ENCODE data around the gene RALGPS1.

Gene RALGPS1

DNA sequence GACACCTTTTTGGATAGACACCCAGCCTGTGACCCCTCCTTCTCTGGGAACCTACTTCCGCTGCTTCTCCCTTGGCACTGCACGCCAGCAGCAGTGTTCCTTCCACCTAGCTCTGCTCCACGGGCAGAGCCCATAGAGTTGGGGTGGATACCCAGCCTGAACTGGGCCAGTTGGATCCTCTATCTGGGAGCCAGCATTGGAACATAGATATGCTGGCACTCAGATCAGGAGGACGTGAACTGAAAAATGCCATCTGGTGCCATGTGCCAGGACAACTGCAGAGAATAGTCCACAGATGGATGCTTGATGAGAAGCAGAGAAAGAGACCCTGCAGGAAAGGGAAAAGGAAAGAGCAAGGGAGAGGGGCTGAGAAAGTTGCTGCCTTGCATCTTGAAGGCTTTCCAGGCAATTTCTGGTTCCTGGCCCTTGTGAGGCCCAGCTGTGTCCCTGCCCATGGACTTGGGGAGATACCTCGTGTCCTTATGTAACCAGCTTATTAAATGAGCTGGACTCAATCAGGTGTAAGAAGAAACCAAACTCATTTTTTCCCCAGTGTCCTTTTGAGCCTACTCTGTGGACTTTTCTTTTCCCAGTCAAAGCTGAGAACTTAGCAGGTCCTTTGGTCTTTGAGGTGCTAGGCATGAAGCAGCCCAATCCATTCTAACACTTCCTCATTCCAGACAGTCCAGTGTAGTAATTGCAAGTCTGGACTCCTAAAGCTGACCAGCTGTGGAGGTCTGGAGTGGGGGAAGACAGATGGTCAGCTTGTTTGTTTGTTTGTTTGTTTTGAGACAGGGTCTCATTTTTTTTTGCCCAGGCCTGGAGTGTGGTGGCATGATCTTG lies 168.8 kb downstream of the RALGPS1 start:
- no peak for DNase-seq

DNA sequence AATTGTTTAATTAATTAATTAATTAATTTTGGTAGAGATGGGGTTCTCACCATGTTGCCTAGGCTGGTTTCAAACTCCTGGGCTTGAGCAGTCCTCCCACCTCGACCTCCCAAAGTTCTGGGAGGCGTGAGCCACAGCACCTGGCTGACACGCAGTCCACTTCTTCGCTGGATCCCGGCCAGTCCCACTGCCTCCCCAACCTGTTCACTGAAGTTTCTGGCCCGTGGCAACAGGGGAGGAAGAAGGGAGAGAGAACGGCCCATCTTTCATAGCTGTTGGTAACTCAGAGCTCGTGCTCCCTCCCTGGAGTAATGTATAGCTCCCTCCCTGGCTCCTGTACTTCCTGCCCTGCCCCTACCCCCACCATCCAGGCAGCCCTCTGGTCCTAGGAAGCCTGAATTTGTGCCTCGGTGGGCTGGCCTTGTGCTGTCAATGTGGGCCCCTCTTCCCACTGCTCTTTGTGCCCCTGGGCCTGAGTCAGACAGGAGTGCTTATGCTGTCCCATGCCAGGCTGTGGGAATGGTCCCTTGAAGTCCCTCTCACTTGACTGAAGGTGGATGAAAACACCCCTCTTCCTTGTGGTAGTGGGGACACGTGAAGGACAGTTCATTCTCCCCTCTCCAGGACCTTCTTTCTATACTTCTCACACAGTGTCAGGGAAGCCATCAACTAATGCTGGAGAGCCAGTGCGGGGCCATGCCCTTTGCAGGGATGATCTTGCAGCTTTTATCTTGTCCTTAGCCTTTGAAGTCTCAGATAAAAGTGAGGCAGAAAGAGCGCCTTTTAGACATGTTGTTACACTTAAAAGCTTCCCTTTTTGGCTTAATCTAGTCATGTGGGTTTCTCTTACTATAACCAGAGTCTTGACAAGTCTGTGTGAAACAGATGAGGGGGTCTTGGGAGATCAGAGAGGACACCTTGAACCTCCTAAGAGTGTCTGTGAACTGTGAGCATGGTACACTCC lies 169.8 kb downstream of the RALGPS1 start:
- DNase-seq = peak in 1 of 6 experiments; percentile 12

GRCh38 chr9:127085186-127085585 lies 170.6 kb downstream of the RALGPS1 start:
- no peak for DNase-seq

DNA sequence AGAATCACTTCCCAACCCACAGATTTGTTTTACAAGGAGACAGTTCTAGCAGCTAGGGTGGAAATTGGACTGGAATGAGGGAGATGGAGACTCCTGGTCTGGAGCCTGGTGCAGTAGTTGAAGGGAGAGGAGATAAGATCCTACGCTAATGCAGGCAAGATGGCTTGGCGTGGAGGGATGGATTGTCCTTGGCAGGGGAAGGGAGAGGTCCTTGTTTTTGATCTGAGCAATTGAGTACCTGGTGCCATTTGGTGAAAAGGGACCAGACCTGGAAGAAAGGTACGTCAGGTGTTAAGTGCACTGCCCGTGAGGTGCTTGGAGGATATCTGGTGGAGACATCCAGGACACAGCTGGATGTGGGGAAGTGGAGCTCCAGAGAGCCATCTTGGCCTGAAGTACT lies 172.2 kb downstream of the RALGPS1 start:
- no peak for DNase-seq

- DNase-seq = no peak
These were observed 172.8 kb downstream of the RALGPS1 start for GRCh38 chr9:127087411-127087810.

DNA sequence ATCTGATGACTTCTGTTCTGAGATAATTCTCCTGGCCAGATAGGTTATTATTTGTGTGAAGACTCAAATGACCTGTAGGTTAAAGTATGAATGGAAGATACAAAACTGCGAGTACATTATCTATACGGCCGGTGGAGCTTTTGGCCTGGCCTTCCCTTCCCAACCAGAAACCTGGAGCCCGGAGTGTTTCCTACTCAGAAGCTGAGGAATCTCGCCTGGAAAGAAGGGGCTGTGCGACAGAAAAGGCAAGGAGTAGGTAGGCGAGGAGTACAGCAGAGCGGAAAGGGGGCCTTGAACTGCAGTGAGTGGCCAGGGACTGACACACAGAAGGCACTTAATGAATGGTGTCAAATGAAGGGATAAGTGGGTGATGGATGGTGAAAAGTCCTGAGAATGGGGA lies 173.3 kb downstream of the RALGPS1 start:
- no peak for DNase-seq

DNA sequence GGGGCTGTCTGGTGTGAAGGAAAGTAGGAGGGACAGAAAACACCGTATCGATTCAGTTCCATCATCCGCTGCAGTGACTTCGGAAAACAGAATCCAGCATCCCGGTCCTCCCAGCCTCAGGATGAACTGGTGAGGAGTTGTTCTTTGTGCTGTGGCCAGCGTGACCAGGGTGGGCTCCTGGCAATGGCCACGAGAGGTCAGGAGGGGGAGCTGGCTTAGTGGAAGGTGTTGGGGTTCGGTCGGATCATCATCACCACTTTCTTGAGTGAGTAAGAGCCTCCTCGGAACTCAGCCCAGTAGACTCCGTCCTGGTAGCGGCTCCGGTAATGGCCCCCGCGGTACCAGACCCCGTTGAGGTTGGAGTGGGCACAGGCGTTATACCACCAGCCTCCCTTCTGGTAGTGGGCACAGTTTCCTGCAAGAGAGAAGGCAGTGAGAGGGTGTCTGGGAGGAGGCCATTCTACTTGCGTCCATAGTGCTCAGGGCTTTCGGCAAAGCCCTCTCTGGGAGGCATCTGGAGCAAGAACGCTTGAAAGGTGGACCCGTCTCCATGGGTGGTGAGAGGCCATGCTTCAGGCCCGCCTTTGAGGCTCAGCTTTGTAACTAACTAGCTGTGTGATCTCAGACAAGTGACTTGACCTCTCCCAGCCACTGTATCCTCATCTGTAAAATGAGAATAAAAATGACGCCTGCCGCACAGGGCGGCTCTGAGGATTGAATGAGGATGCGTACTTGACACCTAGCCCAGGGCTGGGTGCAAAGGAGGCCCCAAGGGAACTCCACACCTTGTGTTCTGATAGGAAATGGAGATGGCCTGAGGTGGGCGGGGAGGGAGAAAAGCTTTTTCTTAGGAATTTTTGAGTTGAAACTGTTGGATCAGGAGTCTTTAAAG lies 174.4 kb downstream of the RALGPS1 start:
- DNase-seq = no peak

GRCh38 chr9:127089631-127090081 lies 175.1 kb downstream of the RALGPS1 start:
- DNase-seq = no peak

DNA sequence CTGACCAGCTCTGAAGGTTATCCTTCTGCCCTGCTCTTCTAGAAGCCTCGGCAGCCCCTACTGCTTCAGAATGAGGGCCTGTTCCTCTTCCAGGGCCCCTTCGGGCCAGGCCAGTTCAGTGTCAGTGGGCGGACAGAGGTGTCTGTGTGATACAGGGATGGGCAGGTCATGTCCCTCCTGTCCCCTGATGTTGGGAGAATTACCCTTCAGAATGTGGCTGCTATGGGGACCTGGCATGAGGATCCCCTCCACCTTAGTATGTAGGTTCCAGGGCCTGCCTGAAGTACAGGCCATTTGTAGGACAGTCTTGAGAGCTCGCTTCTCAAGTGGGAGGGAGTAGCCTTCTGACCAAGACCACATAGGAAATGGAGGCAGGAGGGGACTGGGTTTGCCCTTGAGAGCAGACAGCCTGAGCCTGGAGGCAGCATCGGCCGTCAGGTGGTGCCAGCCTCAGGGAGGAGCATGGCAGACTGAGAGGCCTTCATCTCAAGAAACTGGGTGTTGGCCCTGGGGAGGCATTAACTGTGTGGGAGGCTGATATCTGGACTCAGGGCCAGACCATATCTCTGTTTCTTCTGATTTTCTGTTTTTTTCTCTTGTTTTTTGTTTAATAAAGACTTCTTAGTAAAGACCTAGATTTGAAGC lies 175.9 kb downstream of the RALGPS1 start:
- no peak for DNase-seq

DNA sequence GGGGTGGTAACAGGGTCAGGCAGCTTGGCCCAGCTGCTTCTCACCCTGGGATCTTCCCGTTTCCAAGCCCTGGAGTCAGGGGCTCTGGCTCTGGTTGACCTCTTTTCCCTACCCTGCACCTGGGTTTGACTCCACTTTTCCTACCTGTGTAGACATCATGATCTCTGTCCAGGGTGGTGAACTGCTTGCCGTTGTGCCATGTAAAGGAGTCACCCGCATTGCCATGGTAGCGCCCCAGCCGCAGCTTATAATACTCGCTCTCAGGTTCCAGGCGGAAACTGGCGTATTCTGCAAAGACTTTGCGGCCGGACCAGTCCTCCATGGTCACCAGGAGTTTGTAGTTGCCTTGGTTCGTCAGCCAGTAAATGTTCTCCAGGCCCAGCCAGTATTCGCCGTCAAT lies 176.9 kb downstream of the RALGPS1 start:
- DNase-seq = no peak

DNA sequence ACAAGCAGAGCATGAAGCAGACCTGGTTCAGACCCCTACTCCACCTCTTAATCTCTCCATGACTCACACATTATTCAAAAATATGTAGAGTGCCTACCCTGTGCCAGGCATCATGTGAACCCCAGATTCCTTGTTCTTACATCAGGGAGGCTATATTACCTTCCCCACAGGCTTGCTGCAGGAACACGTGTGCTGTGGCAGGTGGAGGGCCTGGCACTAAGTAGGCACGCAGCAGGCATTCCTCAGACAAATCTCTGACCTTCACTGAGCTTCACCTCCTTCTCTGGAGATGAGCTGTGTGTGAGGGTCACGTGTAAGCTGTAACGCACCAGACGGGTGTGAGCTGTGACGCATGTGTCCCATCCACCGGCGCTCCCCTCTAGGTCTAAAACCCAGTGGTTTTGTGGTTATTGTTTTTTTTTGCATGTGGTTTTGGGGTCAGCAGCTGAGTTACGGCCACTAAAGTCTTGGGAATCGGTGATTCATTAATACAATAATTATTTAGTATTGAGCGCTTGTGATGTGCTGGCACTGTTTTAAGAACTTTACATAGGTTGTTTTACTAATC lies 177.5 kb downstream of the RALGPS1 start:
- no peak for DNase-seq

GRCh38 chr9:127093319-127094020 lies 178.9 kb downstream of the RALGPS1 start:
- DNase-seq = no peak

DNA sequence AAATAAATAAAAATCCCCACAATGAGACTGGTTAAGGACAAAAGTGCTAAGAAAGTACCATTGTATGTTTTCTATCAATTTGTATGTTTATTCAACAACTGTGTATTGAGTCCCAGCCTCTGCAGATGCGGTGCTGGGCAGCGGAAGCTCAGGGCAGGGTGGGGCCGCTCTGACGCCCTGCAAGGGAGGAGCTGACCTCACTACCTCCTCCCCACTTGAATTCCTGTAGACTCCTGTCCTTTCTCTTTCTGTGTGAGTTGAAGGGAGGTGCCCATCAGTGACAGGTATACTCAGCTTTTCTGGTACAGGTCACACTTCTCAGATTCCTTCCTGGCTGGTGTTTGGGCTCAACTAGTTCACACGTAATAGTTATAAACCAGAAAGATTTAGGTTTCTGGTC lies 180.8 kb downstream of the RALGPS1 start:
- no peak for DNase-seq

- no peak for DNase-seq
These were observed 181.6 kb downstream of the RALGPS1 start for GRCh38 chr9:127096208-127096607.

DNA sequence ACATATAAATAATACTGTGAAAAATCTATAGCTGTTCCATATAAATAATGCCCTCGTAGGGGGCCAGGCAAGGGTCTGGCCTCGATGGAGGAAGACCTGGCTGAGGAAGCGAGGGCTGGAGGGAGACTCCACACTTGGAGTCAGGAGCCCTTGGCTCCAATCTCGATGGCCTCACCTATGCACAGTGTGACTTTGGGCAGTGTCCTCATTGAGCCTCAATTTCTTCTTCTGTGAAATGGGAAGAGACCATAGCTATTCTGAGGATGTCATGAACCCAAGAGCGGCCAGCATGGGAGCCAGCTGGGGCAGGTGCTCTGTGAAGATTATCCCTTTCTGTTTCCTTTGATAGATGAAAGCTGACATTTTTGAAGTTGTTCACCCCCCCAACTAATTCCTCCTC lies 183.1 kb downstream of the RALGPS1 start:
- no peak for DNase-seq

- DNase-seq = no peak
These were observed 184.5 kb downstream of the RALGPS1 start for GRCh38 chr9:127098916-127099553.

- DNase-seq = no peak
These were observed 185.1 kb downstream of the RALGPS1 start for GRCh38 chr9:127099664-127100063.

GRCh38 chr9:127102176-127102575 lies 187.6 kb downstream of the RALGPS1 start:
- no peak for DNase-seq

DNA sequence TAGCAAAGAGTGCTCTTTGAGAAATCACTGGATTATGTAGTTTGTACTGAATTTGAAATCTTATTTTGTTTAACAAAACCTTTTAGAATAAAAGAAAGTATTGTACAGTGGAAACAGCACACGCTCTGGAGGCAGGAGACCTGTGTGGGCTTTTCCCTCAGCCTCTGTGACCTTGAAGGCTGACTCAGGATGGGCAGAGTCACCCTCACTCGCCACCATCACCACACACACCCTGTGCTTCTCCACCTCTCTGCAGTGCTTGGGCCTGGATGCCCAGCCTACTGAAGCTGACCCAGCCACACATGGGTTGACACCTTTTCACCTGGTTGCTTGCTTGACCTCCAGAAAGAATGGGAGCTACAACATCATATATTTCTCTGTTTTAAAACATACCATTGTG lies 188.2 kb downstream of the RALGPS1 start:
- no peak for DNase-seq

DNA sequence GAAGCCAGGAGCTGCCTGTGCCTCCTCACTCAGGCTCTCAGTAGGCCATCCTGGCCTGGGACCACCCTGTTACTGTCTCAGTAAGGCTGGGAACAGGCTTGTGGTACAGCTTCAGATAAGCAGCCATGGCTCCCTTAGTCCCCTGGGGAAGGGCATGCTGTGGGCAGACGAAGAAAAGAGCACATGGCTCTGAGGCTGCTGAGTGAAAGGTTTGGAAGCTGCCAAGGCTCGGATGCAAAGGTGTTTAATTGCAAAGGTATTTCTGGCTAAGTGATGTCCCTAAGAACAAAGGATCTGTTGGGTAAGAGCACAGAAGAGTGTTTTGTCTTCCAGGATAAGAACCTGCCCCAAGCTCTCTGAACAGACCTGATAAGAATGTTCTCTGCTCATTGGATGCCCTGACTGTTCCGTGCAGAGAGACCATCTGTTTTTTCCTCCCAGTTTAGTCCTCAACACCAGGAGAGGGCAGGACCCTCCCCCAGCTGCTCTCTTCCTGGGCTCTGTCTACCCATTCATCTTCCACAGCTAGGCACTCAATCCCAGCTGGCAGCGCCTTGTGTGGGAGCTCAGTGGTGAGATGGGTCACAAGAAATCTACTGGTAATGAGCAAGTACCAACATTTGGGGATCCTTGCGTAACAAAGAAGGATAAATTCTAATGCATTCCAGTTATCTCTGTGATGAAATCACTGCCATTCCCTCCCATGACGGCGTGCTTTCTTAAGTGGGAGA lies 190.2 kb downstream of the RALGPS1 start:
- no peak for DNase-seq

All from stimulated activated naive CD4-positive, alpha-beta T cell (primary cell).